Loucy (cell line): ENCODE results near the gene GPR152.

Source experiments
- EZH2phosphoT487 ChIP-seq: fragments of 200-600 bp; IDR thresholded peaks from 2 replicates; pipeline ENCODE4 v1.6.1; 2018; ENCODE audit warnings: antibody characterized with exemption, mild to moderate bottlenecking, moderate library complexity, borderline replicate concordance
- TF ChIP-seq, protein P1 (sequence below): fragments of 200-600 bp; sonication (generic); conservative IDR thresholded peaks from 2 replicates; pipeline ENCODE4 v1.5.1; 2014; ENCODE audit warnings: mild to moderate bottlenecking, antibody characterized with exemption, low read length

DNA sequence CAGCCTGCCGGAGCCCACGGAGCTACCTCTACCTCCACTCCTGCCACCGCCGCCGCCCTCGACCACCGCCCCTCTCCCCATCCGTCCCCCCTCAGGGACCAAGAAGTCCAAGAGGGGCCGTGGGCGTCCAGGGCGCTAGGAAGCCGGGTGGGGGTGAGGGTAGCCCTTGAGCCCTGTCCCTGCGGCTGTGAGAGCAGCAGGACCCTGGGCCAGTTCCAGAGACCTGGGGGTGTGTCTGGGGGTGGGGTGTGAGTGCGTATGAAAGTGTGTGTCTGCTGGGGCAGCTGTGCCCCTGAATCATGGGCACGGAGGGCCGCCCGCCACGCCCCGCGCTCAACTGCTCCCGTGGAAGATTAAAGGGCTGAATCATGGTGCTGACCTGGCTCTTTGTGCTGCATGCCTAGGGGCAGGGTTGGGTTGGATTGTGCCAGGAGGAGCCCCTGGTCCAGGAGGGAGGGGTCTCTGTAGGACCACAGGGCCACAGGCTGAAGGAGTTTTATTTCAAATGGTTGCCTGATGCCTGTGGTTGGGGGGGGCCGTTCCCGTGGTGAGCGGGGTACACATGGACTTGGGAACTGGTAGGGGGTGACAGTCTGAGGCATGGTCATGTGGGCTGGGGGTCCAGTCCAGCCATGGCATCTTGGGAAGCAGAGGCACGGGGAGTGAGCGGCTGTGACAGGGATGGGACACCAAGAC is 17.4 kb downstream of the GPR152 start:
- TF ChIP-seq, protein P1, sequence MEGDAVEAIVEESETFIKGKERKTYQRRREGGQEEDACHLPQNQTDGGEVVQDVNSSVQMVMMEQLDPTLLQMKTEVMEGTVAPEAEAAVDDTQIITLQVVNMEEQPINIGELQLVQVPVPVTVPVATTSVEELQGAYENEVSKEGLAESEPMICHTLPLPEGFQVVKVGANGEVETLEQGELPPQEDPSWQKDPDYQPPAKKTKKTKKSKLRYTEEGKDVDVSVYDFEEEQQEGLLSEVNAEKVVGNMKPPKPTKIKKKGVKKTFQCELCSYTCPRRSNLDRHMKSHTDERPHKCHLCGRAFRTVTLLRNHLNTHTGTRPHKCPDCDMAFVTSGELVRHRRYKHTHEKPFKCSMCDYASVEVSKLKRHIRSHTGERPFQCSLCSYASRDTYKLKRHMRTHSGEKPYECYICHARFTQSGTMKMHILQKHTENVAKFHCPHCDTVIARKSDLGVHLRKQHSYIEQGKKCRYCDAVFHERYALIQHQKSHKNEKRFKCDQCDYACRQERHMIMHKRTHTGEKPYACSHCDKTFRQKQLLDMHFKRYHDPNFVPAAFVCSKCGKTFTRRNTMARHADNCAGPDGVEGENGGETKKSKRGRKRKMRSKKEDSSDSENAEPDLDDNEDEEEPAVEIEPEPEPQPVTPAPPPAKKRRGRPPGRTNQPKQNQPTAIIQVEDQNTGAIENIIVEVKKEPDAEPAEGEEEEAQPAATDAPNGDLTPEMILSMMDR, result no peak
- TF ChIP-seq EZH2phosphoT487, result no peak
